T-helper 1 cell treated with Interleukin-12 subunit alpha and Interleukin-12 subunit beta and Interleukin-4 antibody, amounts not matched to agents 30 μg/mL and 1 μg/mL, for 36 hours (primary cell): ENCODE data around the gene ABCA9.

Source experiments
- H3K27ac Mint-ChIP-seq: one replicate; pipeline ENCODE4 v1.8.0; 2021; ENCODE audit warnings: mild to moderate bottlenecking, mixed read lengths
- H3K27me3 Mint-ChIP-seq: one replicate; pipeline ENCODE4 v1.8.0; 2021; ENCODE audit warnings: low read depth, mixed read lengths
- H3K36me3 Mint-ChIP-seq: one replicate; pipeline ENCODE4 v1.8.0; 2021; ENCODE audit warnings: low read depth, mixed read lengths
- H3K4me1 Mint-ChIP-seq: one replicate; pipeline ENCODE4 v1.8.0; 2021; ENCODE audit warnings: low read depth, mixed read lengths
- H3K4me3 Mint-ChIP-seq: one replicate; pipeline ENCODE4 v1.8.0; 2021; ENCODE audit warnings: mild to moderate bottlenecking, moderate library complexity, mixed read lengths
- H3K9me3 Mint-ChIP-seq: one replicate; pipeline ENCODE4 v1.8.0; 2021; ENCODE audit warnings: mixed read lengths

ABCA9 gene, protein sequence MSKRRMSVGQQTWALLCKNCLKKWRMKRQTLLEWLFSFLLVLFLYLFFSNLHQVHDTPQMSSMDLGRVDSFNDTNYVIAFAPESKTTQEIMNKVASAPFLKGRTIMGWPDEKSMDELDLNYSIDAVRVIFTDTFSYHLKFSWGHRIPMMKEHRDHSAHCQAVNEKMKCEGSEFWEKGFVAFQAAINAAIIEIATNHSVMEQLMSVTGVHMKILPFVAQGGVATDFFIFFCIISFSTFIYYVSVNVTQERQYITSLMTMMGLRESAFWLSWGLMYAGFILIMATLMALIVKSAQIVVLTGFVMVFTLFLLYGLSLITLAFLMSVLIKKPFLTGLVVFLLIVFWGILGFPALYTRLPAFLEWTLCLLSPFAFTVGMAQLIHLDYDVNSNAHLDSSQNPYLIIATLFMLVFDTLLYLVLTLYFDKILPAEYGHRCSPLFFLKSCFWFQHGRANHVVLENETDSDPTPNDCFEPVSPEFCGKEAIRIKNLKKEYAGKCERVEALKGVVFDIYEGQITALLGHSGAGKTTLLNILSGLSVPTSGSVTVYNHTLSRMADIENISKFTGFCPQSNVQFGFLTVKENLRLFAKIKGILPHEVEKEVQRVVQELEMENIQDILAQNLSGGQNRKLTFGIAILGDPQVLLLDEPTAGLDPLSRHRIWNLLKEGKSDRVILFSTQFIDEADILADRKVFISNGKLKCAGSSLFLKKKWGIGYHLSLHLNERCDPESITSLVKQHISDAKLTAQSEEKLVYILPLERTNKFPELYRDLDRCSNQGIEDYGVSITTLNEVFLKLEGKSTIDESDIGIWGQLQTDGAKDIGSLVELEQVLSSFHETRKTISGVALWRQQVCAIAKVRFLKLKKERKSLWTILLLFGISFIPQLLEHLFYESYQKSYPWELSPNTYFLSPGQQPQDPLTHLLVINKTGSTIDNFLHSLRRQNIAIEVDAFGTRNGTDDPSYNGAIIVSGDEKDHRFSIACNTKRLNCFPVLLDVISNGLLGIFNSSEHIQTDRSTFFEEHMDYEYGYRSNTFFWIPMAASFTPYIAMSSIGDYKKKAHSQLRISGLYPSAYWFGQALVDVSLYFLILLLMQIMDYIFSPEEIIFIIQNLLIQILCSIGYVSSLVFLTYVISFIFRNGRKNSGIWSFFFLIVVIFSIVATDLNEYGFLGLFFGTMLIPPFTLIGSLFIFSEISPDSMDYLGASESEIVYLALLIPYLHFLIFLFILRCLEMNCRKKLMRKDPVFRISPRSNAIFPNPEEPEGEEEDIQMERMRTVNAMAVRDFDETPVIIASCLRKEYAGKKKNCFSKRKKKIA (N-terminal part only)

DNA sequence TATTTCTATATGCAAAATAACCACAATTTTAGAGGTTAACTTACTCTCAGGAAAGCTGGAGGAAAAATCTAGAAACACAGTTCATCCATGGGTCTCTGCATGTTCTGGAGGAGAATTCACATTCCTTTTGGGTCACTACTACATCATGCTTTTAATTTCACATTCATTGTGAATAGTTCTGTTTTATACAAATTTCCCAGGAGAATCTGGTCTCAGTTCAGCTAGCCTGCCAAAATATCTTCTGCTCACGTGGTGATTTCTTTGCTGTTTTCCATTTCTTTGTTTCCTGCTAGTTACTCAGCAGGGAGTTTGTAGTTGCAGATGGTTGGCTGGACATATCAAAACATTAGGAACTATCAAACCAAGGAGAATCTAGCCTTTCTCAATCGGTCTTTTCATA is at the start of gene ABCA9:
TSS of gene ABCA9 (minus strand) at position 106 of the 400 bp plus-strand sequence. CDS start 9,801 bp downstream, outside the sequence.
- Mint-ChIP-seq H3K36me3 (no peaks in the 10 kb centered on the region), H3K4me3 (no peak within 1 kb of the TSS), H3K27me3 (peaks cover 11% of the 10 kb centered on the region), H3K4me1 (peaks cover 11% of the 10 kb centered on the region), H3K9me3 (peaks cover 8% of the 10 kb centered on the region), H3K27ac (no peak within 1 kb of the TSS)

DNA sequence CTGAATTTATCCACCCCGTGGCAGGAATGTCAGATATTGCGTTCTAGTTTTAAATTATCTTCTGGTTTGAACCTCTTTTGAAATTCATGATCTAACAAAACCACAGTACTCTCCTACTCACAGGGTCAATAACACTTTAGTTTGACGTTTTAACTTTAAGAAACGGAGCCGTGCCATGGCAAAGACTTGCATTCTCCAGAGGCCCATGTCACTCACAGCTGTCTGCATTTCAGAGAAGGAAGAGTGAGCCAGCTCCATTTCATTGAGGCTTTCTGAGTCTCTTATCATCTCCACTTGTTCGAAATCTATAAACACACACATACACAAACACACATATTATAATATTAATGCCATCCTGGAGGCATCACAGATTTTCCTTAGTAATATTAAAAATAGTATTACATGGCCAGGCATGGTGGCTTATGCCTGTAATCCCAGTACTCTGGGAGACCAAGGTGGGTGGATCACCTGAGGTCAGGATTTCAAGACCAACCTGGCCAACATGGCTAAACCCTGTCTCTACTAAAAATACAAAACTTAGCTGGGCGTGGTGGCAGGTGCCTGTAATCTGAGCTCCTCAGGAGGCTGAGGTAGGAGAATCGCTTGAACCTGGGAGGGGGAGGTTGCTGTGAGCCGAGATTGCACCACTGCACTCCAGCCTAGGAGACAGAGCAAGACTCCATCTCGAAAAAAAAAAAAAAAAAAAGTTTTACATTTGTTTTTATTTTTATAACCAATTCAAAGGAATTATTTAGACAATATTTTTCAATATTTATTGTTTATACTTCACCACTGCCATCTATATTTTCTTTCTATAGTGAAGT is 45.4 kb upstream of the ABCA9 start:
- Mint-ChIP-seq H3K27me3 (no peaks in the 10 kb centered on the region), H3K27ac (no peak overlapping the region), H3K9me3 (no peaks in the 10 kb centered on the region), H3K4me3 (no peak overlapping the region), H3K4me1 (no peaks in the 10 kb centered on the region), H3K36me3 (no peaks in the 10 kb centered on the region)

DNA sequence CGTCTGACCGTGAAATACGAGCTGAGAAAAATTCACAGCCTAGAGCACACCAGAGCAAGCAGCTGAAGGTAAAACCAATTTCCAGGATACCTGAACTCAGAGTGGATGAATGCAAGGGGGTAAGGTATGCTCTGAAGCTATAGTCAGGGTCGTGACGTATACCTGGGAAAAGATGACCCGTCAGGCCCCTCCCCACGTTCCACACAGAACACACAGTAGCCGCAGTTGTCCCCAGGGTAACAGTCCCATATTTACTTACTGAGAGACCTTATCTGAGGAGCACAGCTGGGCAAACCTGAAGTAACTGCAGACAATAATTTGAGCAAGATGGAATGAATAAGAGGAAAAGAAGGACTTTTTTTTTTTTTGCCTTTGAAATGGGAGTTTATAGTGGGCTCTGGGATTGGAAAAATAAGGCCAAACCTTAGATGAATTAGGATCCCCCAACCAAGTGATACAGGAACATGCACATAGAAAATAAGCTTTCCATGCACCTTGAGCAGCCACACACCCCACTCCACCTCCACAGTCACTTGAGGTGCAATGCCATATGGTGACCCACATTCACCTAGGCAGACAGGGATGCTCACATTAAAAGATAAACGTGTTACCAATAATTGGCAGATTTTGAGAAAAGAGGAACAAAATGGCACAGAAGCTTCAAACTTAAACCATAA is 43.0 kb upstream of the ABCA9 start:
- Mint-ChIP-seq H3K4me3 (no peak overlapping the region), H3K4me1 (no peaks in the 10 kb centered on the region), H3K27me3 (no peaks in the 10 kb centered on the region), H3K27ac (no peak overlapping the region), H3K36me3 (no peaks in the 10 kb centered on the region), H3K9me3 (no peaks in the 10 kb centered on the region)

DNA sequence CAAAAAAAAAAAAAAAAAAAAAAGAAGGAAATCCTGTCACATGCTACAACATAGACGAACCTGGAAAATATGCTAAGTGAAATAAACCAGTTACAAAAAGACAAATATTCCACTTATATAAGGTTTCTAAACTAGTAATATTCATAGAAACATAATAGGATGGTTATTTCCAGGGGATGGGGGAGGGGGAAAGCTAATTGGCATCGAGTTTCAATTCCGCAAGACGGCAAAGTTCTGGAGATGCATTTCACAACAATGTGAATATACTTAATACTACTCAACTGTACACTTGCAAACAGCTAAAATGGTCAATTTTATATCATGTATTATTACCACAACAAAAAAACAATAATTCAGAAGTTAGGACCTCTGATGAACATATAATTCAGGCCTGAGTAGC is 37.9 kb upstream of the ABCA9 start:
- Mint-ChIP-seq H3K9me3 (no peaks in the 10 kb centered on the region), H3K36me3 (no peaks in the 10 kb centered on the region), H3K4me1 (no peaks in the 10 kb centered on the region), H3K4me3 (no peak overlapping the region), H3K27ac (no peak overlapping the region), H3K27me3 (peaks cover 8% of the 10 kb centered on the region)

DNA sequence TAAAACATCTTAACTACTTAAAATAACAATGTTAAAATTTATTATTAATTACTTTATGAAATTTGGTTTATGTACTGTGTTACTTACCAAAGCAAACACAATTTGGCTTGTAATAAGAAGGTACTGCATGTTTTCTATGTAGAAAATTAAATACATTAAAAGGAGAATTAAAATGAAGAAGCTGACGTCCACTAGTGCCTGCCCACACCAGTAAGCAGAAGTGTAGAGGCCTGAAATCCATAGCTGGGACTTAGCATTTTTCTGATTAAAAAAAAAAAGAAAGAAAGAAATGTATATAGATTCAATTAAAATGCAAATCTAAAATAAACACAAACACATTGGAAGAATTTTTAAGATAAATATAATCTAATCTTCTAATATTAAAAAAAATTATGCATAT is 35.8 kb upstream of the ABCA9 start:
- H3K27ac Mint-ChIP-seq = no peak overlapping the region
- no peak overlapping the region for H3K4me3 Mint-ChIP-seq
- no peaks in the 10 kb centered on the region for H3K9me3 Mint-ChIP-seq
- H3K36me3 Mint-ChIP-seq = no peaks in the 10 kb centered on the region
- peaks cover 17% of the 10 kb centered on the region for H3K27me3 Mint-ChIP-seq
- H3K4me1 Mint-ChIP-seq = peaks cover 4% of the 10 kb centered on the region

DNA sequence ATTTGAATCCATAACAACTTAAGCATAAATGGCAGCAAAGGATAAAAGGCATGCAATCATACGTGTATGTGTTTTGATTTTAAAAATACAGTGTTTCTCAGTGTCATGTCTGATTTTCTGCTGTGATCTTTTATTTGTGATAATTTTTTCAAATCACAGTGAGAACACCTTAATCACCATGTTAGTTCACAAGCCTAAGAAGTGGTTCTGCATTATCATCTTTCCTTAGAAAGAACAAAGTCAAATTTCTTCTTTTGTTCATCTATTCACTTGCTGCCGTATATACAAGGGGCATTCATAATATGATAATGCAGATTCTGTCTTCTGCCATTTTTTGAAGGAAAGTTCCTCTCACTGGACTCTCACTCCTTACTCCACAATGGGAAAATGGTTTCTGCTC is 33.3 kb upstream of the ABCA9 start:
- Mint-ChIP-seq H3K9me3 (no peaks in the 10 kb centered on the region), H3K36me3 (no peaks in the 10 kb centered on the region), H3K27me3 (peaks cover 17% of the 10 kb centered on the region), H3K4me1 (peaks cover 4% of the 10 kb centered on the region), H3K4me3 (no peak overlapping the region), H3K27ac (no peak overlapping the region)

DNA sequence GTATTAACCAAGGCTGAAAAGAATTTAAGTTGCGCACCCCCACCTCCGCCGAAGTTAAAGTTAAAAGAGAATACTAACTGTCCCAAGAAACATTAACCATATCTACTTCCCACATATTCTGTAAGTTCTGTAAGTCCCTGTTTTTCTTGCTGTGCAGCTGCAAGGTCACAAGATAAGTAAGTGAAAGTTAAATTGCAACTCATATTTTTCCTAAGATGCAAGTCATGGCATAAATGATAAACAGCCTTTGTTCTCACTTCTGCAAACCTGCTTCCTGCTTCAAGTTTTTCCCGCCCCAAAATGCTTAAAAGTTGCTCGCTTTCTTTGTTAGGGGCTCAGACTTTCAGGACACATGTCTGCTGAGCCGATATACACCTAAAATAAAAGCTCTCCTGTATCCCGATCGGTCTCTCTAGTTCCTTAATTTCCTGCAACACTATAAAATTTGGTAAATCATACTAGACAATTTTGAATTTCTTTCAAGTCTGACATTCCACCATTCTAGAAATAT is 32.6 kb upstream of the ABCA9 start:
- no peak overlapping the region for H3K4me3 Mint-ChIP-seq
- H3K4me1 Mint-ChIP-seq = peaks cover 4% of the 10 kb centered on the region
- no peaks in the 10 kb centered on the region for H3K36me3 Mint-ChIP-seq
- H3K27me3 Mint-ChIP-seq = peaks cover 17% of the 10 kb centered on the region
- no peaks in the 10 kb centered on the region for H3K9me3 Mint-ChIP-seq
- no peak overlapping the region for H3K27ac Mint-ChIP-seq

DNA sequence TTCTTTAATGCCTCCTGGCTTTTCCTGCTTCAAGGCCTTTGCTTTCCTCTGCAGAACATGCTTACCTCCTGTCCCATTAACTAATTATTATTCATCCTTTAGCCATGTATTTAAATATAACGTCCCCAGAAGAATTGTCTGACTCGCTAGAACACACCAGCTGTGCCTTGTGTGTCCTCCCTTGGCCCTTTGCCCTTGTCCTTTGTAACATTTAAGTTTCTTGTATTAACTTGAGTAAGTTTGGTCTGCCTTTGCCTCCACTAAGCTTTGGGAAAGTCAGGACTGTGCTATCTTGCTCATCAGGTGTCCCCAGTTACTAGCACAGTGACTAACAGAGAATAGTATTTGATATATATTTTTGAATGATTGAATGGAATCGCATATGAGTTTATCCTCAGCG is 29.6 kb upstream of the ABCA9 start:
- H3K36me3 Mint-ChIP-seq = no peaks in the 10 kb centered on the region
- H3K4me3 Mint-ChIP-seq = no peak overlapping the region
- peaks cover 4% of the 10 kb centered on the region for H3K4me1 Mint-ChIP-seq
- no peak overlapping the region for H3K27ac Mint-ChIP-seq
- no peaks in the 10 kb centered on the region for H3K9me3 Mint-ChIP-seq
- H3K27me3 Mint-ChIP-seq = peaks cover 17% of the 10 kb centered on the region

DNA sequence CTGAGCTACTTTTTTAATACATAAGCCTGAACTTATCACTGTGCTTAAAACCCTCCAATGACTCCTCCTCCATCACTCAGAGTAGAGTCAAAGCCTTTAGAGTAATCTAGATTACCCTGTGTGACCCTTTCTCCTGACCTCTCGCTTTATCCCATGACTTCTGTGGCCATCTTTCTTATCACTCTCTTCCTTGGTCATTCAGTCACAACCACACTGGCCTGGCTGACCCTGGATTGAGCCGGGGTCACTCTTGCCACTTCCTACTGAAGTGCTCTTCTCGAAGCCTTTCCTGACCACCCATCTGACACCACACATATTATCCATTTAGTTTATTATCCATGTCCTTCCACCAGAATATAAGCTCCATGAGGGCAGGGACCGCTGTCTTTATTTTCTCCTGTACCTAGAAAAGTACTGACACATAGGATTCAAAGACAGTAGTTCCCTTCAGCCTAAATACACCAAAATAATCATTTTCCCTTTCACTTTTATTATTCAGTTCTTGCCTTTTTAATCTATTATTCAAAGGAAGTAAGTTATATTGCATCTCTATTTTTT is 28.0 kb upstream of the ABCA9 start:
- H3K27ac Mint-ChIP-seq = no peak overlapping the region
- peaks cover 10% of the 10 kb centered on the region for H3K27me3 Mint-ChIP-seq
- H3K36me3 Mint-ChIP-seq = no peaks in the 10 kb centered on the region
- H3K4me3 Mint-ChIP-seq = no peak overlapping the region
- no peaks in the 10 kb centered on the region for H3K9me3 Mint-ChIP-seq
- peaks cover 4% of the 10 kb centered on the region for H3K4me1 Mint-ChIP-seq

DNA sequence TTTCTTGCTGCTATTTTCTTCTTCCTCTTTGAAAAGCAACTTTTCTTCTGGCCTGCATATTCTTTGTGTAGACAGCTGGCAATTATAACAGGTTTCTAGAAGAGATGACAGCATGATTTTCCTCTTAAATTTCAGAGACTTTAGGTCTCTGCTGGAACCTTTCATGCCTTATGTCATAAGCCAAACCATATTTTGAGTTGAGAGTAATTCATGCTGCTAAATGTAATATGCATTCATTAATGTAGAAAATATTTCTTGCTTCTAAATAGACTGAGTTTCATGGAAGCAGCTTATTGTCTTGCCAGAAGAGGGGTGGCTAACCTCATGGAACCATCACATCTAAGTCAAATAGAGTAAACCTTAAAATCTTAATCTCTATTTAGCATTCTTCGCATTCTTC is 25.9 kb upstream of the ABCA9 start:
- H3K4me1 Mint-ChIP-seq = no peaks in the 10 kb centered on the region
- H3K27ac Mint-ChIP-seq = no peak overlapping the region
- no peaks in the 10 kb centered on the region for H3K27me3 Mint-ChIP-seq
- H3K9me3 Mint-ChIP-seq = peaks cover 9% of the 10 kb centered on the region
- H3K36me3 Mint-ChIP-seq = no peaks in the 10 kb centered on the region
- no peak overlapping the region for H3K4me3 Mint-ChIP-seq

DNA sequence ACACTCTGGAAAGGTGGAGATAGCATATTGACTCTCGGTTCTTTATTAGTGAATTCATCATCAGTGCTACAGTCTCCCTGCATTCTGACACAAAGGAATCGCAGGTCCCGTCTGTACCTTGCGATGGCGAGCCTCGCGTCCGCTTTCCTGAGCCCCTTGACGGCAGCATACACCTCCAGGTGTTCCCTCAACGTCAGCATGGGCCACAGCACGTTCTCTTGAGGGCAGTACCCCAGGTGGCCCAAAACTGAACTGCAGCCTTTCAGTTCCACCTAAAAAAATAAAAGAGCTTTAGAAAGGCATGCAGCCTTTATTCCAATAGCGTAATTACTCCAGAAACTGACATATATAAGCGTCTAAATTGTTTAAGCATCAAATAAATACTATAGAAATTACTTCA is 24.2 kb upstream of the ABCA9 start:
- peaks cover 9% of the 10 kb centered on the region for H3K9me3 Mint-ChIP-seq
- H3K27me3 Mint-ChIP-seq = no peaks in the 10 kb centered on the region
- H3K4me3 Mint-ChIP-seq = no peak overlapping the region

DNA sequence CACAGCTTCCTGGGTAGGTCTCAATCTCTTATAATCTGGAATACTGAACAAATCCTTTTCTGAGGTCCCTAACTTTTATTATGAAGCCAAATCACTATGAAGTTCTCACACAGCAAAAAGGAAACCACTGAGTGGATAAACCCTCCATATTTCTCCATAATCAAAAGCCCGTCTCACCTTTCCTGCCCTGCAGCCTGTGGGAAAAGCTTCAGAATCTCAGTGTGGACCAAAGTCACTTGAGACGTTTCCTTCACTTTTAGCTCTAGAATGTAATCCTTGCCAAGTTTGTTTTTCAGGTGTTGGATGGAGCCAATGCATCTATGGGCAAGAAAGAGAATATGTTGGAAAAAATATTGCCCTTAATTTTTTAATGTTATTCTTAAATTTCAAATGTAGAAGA is 22.0 kb upstream of the ABCA9 start:
- Mint-ChIP-seq H3K4me3 (no peak overlapping the region), H3K27ac (no peak overlapping the region), H3K4me1 (no peaks in the 10 kb centered on the region), H3K36me3 (no peaks in the 10 kb centered on the region), H3K9me3 (peaks cover 9% of the 10 kb centered on the region), H3K27me3 (no peaks in the 10 kb centered on the region)

More for the DNA sequence above, 24.2 kb upstream of the ABCA9 start:
- Mint-ChIP-seq H3K27ac (no peak overlapping the region), H3K4me1 (no peaks in the 10 kb centered on the region), H3K36me3 (no peaks in the 10 kb centered on the region)

DNA sequence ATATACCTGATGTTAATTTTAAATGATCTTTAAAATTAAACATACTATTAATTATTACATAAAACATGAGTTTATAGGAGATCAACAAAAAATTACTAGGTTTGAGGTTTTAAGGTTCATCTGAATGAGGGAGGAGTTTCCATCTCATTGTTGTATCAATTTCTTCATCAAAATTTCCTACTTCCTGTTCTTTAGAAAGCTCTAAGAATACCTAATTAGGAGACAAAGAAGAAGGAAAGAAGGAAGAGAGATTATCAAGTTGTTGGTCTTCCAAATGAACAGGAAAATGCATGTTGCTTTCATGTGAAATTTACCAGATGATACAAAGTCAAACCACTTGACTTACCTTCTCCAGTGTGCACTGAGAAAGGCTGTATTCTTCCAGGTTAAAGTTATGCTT is 18.1 kb upstream of the ABCA9 start:
- Mint-ChIP-seq H3K9me3 (peaks cover 16% of the 10 kb centered on the region), H3K4me1 (no peaks in the 10 kb centered on the region), H3K27me3 (peaks cover 15% of the 10 kb centered on the region), H3K36me3 (no peaks in the 10 kb centered on the region), H3K4me3 (no peak overlapping the region), H3K27ac (no peak overlapping the region)
